ENCODE results near the gene FGD3. TPM values are rescaled to one million over a fixed set of nuclear protein-coding genes. Genes with fewer than 3 reads are reported as not detected.

Gene FGD3
- total RNA-seq, 1 donor from 2014 or later, result 0.09 TPM

GRCh38 chr9:93059011-93059714 is 111.8 kb downstream of the FGD3 start:
- H3K9ac ChIP-seq (ENCODE audit: low read length), result no peak overlapping the region
- no peaks in the 10 kb centered on the region for H4K20me1 ChIP-seq (ENCODE audit: insufficient read depth, low read length)
- Mint-ChIP-seq H3K9me3 (ENCODE audit: unreplicated experiment) (no peaks in the 10 kb centered on the region), H3K4me3 (ENCODE audit: unreplicated experiment) (no peak overlapping the region), H3K36me3 (ENCODE audit: low read depth, unreplicated experiment) (no peaks in the 10 kb centered on the region), H3K27me3 (ENCODE audit: low read depth, unreplicated experiment) (peaks cover 36% of the 10 kb centered on the region), H3K4me1 (ENCODE audit: low read depth, unreplicated experiment) (no peaks in the 10 kb centered on the region), H3K27ac (ENCODE audit: unreplicated experiment) (no peak overlapping the region)
- H3K79me2 ChIP-seq (ENCODE audit: insufficient read depth, low read length), result no peaks in the 10 kb centered on the region
- H3K4me3 ChIP-seq (ENCODE audit: insufficient read depth, low read depth, low read length), result peak overlapping the region; percentile 37
- DNase-seq (ENCODE audit: low read depth) (no peak), FAIRE-seq (no peak)
- no peaks in the 10 kb centered on the region for H3K36me3 ChIP-seq (ENCODE audit: insufficient read depth, low read length)
- H3K4me1 ChIP-seq (ENCODE audit: insufficient read depth, low read length), result peaks cover 7% of the 10 kb centered on the region
- no peaks in the 10 kb centered on the region for H3K9me3 ChIP-seq (ENCODE audit: insufficient read depth, low read depth, low read length)
- H3K27me3 ChIP-seq (ENCODE audit: insufficient read depth, low read length), result no peaks in the 10 kb centered on the region
- TF ChIP-seq EZH2 (IDR thresholded peaks at IDR 0.05; ENCODE audit: insufficient read depth, low read length) (no peak), CTCF (IDR thresholded peaks at IDR 0.05; ENCODE audit: insufficient read depth, low read depth, low read length) (no peak)
- H2AFZ ChIP-seq (ENCODE audit: low read depth, low read length), result peak overlapping the region; percentile 41
- peak overlapping the region; percentile 77 for H3K4me2 ChIP-seq (ENCODE audit: low read length)
- H3K27ac ChIP-seq (ENCODE audit: low read depth, low read length), result no peak overlapping the region

- Mint-ChIP-seq H3K27ac (ENCODE audit: unreplicated experiment) (no peak overlapping the region), H3K36me3 (ENCODE audit: low read depth, unreplicated experiment) (no peaks in the 10 kb centered on the region), H3K4me1 (ENCODE audit: low read depth, unreplicated experiment) (no peaks in the 10 kb centered on the region), H3K27me3 (ENCODE audit: low read depth, unreplicated experiment) (peaks cover 39% of the 10 kb centered on the region), H3K9me3 (ENCODE audit: unreplicated experiment) (no peaks in the 10 kb centered on the region), H3K4me3 (ENCODE audit: unreplicated experiment) (no peak overlapping the region)
- Histone ChIP-seq H3K27ac (ENCODE audit: low read depth, low read length) (no peak overlapping the region), H3K9me3 (ENCODE audit: insufficient read depth, low read depth, low read length) (no peaks in the 10 kb centered on the region), H3K36me3 (ENCODE audit: insufficient read depth, low read length) (no peaks in the 10 kb centered on the region), H3K27me3 (ENCODE audit: insufficient read depth, low read length) (no peaks in the 10 kb centered on the region), H3K9ac (ENCODE audit: low read length) (no peak overlapping the region), H3K4me1 (ENCODE audit: insufficient read depth, low read length) (peaks cover 7% of the 10 kb centered on the region), H3K4me3 (ENCODE audit: insufficient read depth, low read depth, low read length) (no peak overlapping the region), H3K79me2 (ENCODE audit: insufficient read depth, low read length) (no peaks in the 10 kb centered on the region), H4K20me1 (ENCODE audit: insufficient read depth, low read length) (no peaks in the 10 kb centered on the region), H3K4me2 (ENCODE audit: low read length) (no peak overlapping the region), H2AFZ (ENCODE audit: low read depth, low read length) (no peak overlapping the region)
- no peak for DNase-seq (ENCODE audit: low read depth)
- FAIRE-seq, result no peak
- TF ChIP-seq CTCF (IDR thresholded peaks at IDR 0.05; ENCODE audit: insufficient read depth, low read depth, low read length), result no peak
- TF ChIP-seq EZH2 (IDR thresholded peaks at IDR 0.05; ENCODE audit: insufficient read depth, low read length), result no peak
Measured at GRCh38 chr9:93059715-93060578, 112.6 kb downstream of the FGD3 start.

Data from astrocyte (in vitro differentiated cells and primary cell).